ENCODE results near the gene FSIP2. TPM values are rescaled to one million over a fixed set of nuclear protein-coding genes. Genes with fewer than 3 reads are reported as not detected.

FSIP2 gene, protein sequence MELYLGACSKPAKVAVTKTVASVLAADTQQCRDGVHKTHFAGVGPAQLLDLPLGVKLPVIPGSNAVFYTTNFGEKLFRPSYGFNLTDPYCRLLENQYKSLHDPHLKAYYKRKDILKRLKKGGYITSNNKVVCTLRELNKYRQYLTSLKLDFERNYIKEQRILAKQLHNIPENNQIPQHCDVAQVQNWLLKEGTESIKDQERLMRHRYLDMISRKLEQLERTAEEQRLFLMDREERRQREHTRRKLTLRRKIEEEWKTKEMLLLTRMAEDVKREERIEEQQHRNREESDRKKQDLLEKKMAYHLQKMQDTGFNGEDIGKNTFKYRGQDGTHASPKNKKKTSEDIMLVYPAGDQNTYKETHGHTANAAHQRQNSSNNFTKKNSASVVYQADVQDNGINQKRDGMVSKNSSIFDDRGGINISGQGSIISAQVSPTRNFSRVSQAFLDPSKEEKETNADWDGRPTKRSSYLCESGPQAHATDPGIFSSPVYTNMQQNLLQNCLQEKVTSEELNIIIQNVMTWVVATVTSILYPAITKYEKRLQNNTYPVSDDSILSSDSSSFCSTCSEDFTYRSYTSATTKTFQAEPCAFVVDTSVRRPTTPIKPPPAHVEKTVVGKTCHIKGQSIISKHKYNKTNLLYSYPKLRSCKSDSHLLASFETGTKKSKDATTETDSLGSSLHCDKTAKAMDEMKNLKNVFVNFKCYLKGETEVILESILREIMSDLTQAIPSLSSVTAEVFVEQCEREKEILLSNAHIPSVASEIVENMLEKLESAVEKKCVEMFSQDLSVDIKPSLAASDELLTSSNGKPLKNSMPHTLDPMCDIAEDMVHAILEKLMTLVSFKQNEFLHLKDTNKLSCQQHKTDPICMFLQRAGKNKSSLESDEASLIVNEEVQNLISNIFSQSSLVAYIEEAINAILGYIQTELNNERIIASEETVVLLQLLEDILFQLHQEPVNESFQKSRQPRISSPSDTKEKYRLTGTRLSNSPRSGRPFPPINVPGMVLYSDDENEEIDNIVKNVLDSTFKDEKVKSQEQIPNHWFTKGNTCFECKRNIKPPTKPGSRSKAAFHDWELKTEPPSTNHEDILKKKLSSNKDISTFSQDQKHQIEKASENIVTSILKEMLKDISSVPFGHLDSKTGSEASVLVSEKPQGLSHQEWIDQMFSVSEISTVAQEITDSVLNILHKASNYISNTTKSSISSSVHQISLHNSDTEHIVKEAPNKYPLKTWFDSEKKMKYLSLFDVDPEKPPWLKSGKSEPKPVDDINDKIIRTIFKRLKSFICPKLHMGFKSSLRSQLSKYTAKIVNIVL (N-terminal part only)
- total RNA-seq (2014; rRNA removed; shearing (Covaris generic); ENCODE audit: low replicate concordance) = not detected in 2 replicates

GRCh38 chr2:185738679-185739472 is at the start of gene FSIP2:
FSIP2 (plus strand) TSS chr2:185738804; CDS start chr2:185738895, 91 bp downstream.
- Histone ChIP-seq H3K36me3 (ENCODE audit: insufficient read depth, low read length) (no peaks in the 10 kb centered on the region), H3K9ac (ENCODE audit: low read length) (no peak within 1 kb of the TSS), H4K20me1 (ENCODE audit: insufficient read depth, low read depth, low read length) (no peaks in the 10 kb centered on the region), H2AFZ (ENCODE audit: low read length) (no peak within 1 kb of the TSS), H3K4me3 (ENCODE audit: low read length) (no peak within 1 kb of the TSS), H3K9me2 (replicated peaks; ENCODE audit: insufficient read depth, low read length) (no peaks in the 10 kb centered on the region), H3K4me1 (ENCODE audit: low read length) (no peaks in the 10 kb centered on the region), H3K9me3 (ENCODE audit: low read length) (no peaks in the 10 kb centered on the region; the same call in 1 of the 2 replicates), H3K27me3 (ENCODE audit: low read length) (no peaks in the 10 kb centered on the region), H3K79me2 (ENCODE audit: low read length) (no peaks in the 10 kb centered on the region), H3K4me2 (ENCODE audit: low read depth, low read length, poor library complexity, severe bottlenecking) (no peak within 1 kb of the TSS), H3K27ac (ENCODE audit: low read length) (no peak within 1 kb of the TSS)
- no peak for DNase-seq

DNA sequence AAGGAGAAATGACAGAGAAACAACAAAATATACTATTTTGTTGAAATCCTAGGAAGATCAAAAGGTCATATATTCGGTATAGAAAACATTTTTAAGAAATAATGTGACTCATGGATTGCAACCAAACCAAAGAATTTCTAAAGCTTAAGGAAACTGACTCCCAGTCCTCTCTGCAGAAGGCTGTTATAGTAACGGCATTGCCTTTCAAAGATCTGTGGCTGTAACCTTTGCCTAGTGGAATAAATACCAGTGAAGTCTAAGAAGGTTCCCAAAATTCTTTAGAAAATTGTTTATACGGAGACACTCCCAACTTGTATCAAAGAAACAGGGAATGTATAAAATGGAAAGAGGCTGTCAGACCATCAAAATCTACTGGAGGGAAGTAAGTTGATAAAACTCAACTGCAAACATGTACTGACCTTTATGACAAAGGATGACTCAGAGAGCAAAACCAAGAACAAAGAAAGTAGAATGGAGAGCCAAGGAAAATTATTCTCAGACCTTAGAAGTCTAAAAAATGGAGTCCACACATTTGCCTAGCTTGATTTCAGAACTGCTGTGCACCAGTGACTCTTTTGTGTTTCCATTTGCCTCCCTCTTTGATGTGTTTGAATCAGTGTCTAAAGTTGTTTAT is 48.6 kb upstream of the FSIP2 start:
- H3K4me1 ChIP-seq (ENCODE audit: low read length) = no peaks in the 10 kb centered on the region
- no peaks in the 10 kb centered on the region for H3K79me2 ChIP-seq (ENCODE audit: low read length)
- H3K27ac ChIP-seq (ENCODE audit: low read length) = no peak overlapping the region
- H3K27me3 ChIP-seq (ENCODE audit: low read length) = no peaks in the 10 kb centered on the region
- no peak for DNase-seq
- no peaks in the 10 kb centered on the region for H3K36me3 ChIP-seq (ENCODE audit: insufficient read depth, low read length)
- H3K4me2 ChIP-seq (ENCODE audit: low read depth, low read length, poor library complexity, severe bottlenecking) = no peak overlapping the region
- no peak overlapping the region for H3K9ac ChIP-seq (ENCODE audit: low read length)
- no peaks in the 10 kb centered on the region for H4K20me1 ChIP-seq (ENCODE audit: insufficient read depth, low read depth, low read length)
- H3K9me2 ChIP-seq (replicated peaks; ENCODE audit: insufficient read depth, low read length) = no peaks in the 10 kb centered on the region
- H2AFZ ChIP-seq (ENCODE audit: low read length) = no peak overlapping the region
- H3K4me3 ChIP-seq (ENCODE audit: low read length) = no peak overlapping the region
- no peaks in the 10 kb centered on the region for H3K9me3 ChIP-seq (ENCODE audit: low read length)

DNA sequence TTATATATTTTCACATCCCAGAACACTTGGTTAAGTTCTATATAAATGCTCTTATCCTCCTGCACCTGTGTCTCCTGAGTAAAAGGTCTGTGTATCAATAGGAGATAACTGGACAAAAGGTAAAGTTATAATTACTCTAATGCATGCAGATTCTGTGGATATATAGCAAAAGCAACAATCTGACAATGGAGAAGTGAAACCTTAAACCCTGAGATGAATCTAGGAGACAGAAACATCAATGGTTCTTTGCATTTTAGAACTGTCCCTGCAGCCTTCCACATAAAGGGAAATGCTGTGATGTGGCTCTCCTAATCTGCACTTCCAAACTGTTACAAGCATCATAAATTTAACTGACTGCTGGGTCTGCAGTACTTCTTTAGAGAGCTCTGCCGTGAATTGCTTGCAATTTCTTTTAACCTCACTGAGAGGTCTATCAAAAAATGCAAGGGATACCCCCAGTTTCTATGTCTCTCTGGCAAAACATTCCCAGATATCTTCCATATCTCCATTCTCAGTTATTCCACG is 42.8 kb upstream of the FSIP2 start:
- Histone ChIP-seq H3K4me1 (ENCODE audit: low read length) (no peaks in the 10 kb centered on the region), H3K79me2 (ENCODE audit: low read length) (no peaks in the 10 kb centered on the region), H3K27ac (ENCODE audit: low read length) (no peak overlapping the region), H4K20me1 (ENCODE audit: insufficient read depth, low read depth, low read length) (no peaks in the 10 kb centered on the region), H3K36me3 (ENCODE audit: insufficient read depth, low read length) (no peaks in the 10 kb centered on the region), H3K9ac (ENCODE audit: low read length) (no peak overlapping the region), H2AFZ (ENCODE audit: low read length) (no peak overlapping the region), H3K27me3 (ENCODE audit: low read length) (no peaks in the 10 kb centered on the region), H3K9me3 (ENCODE audit: low read length) (no peaks in the 10 kb centered on the region), H3K4me3 (ENCODE audit: low read length) (no peak overlapping the region), H3K4me2 (ENCODE audit: low read depth, low read length, poor library complexity, severe bottlenecking) (no peak overlapping the region), H3K9me2 (replicated peaks; ENCODE audit: insufficient read depth, low read length) (no peaks in the 10 kb centered on the region)
- no peak for DNase-seq

- no peaks in the 10 kb centered on the region for H3K9me2 ChIP-seq (replicated peaks; ENCODE audit: insufficient read depth, low read length)
- no peak overlapping the region for H3K4me2 ChIP-seq (ENCODE audit: low read depth, low read length, poor library complexity, severe bottlenecking)
- H3K9ac ChIP-seq (ENCODE audit: low read length) = no peak overlapping the region
- H3K9me3 ChIP-seq (ENCODE audit: low read length) = peaks cover 8% of the 10 kb centered on the region
- no peaks in the 10 kb centered on the region for H4K20me1 ChIP-seq (ENCODE audit: insufficient read depth, low read depth, low read length)
- H3K36me3 ChIP-seq (ENCODE audit: insufficient read depth, low read length) = no peaks in the 10 kb centered on the region
- H3K79me2 ChIP-seq (ENCODE audit: low read length) = no peaks in the 10 kb centered on the region
- no peaks in the 10 kb centered on the region for H3K4me1 ChIP-seq (ENCODE audit: low read length)
- H3K27ac ChIP-seq (ENCODE audit: low read length) = no peak overlapping the region
- H3K4me3 ChIP-seq (ENCODE audit: low read length) = no peak overlapping the region
- H3K27me3 ChIP-seq (ENCODE audit: low read length) = no peaks in the 10 kb centered on the region
- H2AFZ ChIP-seq (ENCODE audit: low read length) = no peak overlapping the region
- no peak for DNase-seq
Measured at GRCh38 chr2:185700883-185701282, 37.7 kb upstream of the FSIP2 start.

DNA sequence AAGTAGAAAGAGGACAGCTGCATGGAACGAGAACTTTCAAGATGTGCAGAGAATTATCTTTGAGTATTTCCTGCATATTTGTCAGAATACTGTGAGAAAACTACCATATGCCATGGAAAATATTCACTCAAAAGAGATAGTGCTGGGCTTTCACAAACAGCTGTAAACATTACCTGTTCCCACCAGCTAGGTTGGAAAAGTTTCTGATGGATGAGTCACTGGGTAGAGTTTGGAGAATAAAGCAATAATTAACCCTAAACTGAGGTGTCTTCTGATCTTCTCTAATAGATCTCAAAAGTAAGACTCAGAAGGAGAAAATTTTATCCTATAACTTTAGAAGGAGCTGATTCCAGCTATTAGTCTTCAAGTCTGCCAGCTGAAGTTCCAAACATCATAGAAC is 3.9 kb upstream of the FSIP2 start:
- H3K9ac ChIP-seq (ENCODE audit: low read length) = no peak overlapping the region
- no peaks in the 10 kb centered on the region for H4K20me1 ChIP-seq (ENCODE audit: insufficient read depth, low read depth, low read length)
- H3K4me1 ChIP-seq (ENCODE audit: low read length) = no peaks in the 10 kb centered on the region
- DNase-seq = no peak
- H2AFZ ChIP-seq (ENCODE audit: low read length) = no peak overlapping the region
- no peaks in the 10 kb centered on the region for H3K9me2 ChIP-seq (replicated peaks; ENCODE audit: insufficient read depth, low read length)
- H3K9me3 ChIP-seq (ENCODE audit: low read length) = no peaks in the 10 kb centered on the region; the same call in 1 of the 2 replicates
- H3K4me2 ChIP-seq (ENCODE audit: low read depth, low read length, poor library complexity, severe bottlenecking) = no peak overlapping the region
- H3K27ac ChIP-seq (ENCODE audit: low read length) = no peak overlapping the region
- H3K79me2 ChIP-seq (ENCODE audit: low read length) = no peaks in the 10 kb centered on the region
- H3K36me3 ChIP-seq (ENCODE audit: insufficient read depth, low read length) = no peaks in the 10 kb centered on the region
- no peaks in the 10 kb centered on the region for H3K27me3 ChIP-seq (ENCODE audit: low read length)
- no peak overlapping the region for H3K4me3 ChIP-seq (ENCODE audit: low read length)

GRCh38 chr2:185736210-185736609 is 2.4 kb upstream of the FSIP2 start:
- H3K4me1 ChIP-seq (ENCODE audit: low read length) = no peaks in the 10 kb centered on the region
- H2AFZ ChIP-seq (ENCODE audit: low read length) = no peak overlapping the region
- H3K9me2 ChIP-seq (replicated peaks; ENCODE audit: insufficient read depth, low read length) = no peaks in the 10 kb centered on the region
- no peaks in the 10 kb centered on the region; the same call in 1 of the 2 replicates for H3K9me3 ChIP-seq (ENCODE audit: low read length)
- H3K9ac ChIP-seq (ENCODE audit: low read length) = no peak overlapping the region
- H3K79me2 ChIP-seq (ENCODE audit: low read length) = no peaks in the 10 kb centered on the region
- H3K27me3 ChIP-seq (ENCODE audit: low read length) = no peaks in the 10 kb centered on the region
- no peak overlapping the region for H3K4me2 ChIP-seq (ENCODE audit: low read depth, low read length, poor library complexity, severe bottlenecking)
- DNase-seq = no peak
- no peak overlapping the region for H3K27ac ChIP-seq (ENCODE audit: low read length)
- no peaks in the 10 kb centered on the region for H3K36me3 ChIP-seq (ENCODE audit: insufficient read depth, low read length)
- no peaks in the 10 kb centered on the region for H4K20me1 ChIP-seq (ENCODE audit: insufficient read depth, low read depth, low read length)
- H3K4me3 ChIP-seq (ENCODE audit: low read length) = no peak overlapping the region
